GM12801 (cell line): ENCODE data around the gene OSBPL1A.

ENCODE experiments used
- TF ChIP-seq, protein P1 (sequence below): IDR thresholded peaks from one replicate; pipeline ENCODE4 v1.5.1; 2011; ENCODE audit warnings: control low read depth; ENCODE audit not compliant: insufficient read length; ENCODE audit errors: extremely low read depth

Gene OSBPL1A

DNA sequence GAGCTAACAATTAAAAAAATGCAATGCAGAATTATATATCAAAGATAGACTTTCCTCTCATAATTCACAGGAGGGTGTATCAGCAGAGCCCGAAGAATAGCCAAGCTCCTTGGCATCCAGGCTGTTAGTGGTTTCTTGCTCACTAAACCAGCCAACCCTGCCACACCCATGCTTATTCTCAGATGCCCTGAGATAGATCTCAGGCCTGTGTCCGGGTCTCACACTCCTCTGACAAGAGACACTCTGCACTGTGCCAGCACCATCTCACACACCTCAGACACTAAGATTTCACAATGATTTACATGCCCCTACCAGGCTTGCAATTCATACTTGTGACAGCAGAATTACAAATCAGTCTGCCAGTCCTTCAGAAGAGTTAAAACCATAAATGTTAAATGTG, 64.5 kb downstream of the OSBPL1A start:
- TF ChIP-seq, protein P1, sequence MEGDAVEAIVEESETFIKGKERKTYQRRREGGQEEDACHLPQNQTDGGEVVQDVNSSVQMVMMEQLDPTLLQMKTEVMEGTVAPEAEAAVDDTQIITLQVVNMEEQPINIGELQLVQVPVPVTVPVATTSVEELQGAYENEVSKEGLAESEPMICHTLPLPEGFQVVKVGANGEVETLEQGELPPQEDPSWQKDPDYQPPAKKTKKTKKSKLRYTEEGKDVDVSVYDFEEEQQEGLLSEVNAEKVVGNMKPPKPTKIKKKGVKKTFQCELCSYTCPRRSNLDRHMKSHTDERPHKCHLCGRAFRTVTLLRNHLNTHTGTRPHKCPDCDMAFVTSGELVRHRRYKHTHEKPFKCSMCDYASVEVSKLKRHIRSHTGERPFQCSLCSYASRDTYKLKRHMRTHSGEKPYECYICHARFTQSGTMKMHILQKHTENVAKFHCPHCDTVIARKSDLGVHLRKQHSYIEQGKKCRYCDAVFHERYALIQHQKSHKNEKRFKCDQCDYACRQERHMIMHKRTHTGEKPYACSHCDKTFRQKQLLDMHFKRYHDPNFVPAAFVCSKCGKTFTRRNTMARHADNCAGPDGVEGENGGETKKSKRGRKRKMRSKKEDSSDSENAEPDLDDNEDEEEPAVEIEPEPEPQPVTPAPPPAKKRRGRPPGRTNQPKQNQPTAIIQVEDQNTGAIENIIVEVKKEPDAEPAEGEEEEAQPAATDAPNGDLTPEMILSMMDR = no peak

DNA sequence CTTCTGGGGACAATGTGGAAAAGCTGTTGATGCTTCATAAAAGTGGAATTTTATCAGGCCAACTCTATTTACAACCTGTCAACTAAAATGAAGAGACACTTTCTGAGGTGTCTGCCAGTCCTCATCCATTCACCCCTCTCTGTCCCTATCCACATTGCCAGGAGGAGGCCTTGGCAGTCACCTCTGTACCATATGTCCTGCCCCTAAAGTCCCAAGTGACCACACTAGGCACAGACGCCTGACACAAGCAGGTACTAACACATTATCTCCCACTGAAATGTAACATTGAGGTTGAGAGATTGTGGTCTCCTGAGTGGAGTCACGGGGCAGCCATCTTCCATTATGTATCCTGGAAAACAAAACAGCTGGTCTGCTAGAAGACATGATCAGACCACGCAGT, 71.4 kb downstream of the OSBPL1A start:
- TF ChIP-seq, protein P1 = no peak

- TF ChIP-seq, protein P1 = no peak
Observed at GRCh38 chr18:24322584-24323136, 75.0 kb downstream of the OSBPL1A start.

GRCh38 chr18:24321071-24321470, 76.6 kb downstream of the OSBPL1A start:
- TF ChIP-seq, protein P1 = no peak

- TF ChIP-seq, protein P1 = no peak
Observed at GRCh38 chr18:24319757-24320156, 77.9 kb downstream of the OSBPL1A start.

DNA sequence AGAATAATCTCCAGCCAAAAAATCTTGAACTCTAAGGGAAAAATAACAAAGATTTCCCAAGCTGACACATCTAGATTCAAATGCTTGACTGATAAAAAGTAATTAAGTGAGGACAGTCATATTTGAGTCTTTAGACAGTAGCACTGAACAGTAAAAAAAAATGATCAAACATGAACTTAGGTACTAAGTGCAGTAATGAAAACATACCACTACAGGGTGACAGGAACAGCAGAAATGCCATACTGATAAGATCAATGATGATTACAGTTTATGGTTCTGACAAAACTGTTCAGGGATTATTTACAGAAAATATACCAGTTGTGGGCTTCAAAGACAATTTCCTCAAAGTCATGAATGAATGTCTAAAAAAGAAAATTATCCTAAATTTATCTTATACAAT, 80.3 kb downstream of the OSBPL1A start:
- TF ChIP-seq, protein P1 = no peak

DNA sequence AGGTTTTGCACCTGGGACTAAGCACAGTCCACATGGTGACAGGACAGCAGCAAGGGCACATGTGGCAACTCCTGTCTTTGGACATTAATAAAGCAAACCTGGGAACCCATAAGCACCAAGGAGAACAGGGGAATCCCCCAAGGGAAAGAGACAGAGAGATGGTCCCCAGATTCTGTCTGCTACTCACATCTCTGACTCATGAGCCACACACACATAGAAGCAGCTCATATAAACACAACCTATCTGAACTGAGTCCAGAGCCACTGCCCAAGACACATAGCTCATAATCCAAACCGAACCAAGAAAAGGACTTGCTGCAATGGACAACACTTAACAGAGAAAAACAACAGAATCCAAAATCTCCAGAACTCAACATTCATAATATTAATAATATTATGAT, 82.5 kb downstream of the OSBPL1A start:
- TF ChIP-seq, protein P1 = no peak

DNA sequence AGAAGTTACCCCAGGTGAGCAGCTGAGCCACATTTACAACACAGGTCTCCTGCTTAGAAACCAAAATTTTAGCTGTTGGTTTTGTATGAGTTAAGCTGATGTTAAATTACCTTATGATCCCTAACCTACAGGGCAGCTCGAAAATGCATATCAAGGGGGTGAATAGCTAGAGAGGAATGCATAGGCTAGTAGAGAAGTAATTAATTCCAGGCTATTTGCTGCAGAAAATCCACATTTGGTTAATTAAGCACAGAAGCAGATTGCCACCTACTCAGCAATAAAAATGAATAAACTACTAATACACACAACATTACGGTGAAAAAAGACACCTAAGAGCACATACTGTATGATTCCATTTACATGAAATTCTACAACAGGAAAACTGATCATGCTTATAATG, 91.4 kb downstream of the OSBPL1A start:
- TF ChIP-seq, protein P1 = no peak
